ENCODE measurements around the gene CREBBP.

Gene CREBBP

DNA sequence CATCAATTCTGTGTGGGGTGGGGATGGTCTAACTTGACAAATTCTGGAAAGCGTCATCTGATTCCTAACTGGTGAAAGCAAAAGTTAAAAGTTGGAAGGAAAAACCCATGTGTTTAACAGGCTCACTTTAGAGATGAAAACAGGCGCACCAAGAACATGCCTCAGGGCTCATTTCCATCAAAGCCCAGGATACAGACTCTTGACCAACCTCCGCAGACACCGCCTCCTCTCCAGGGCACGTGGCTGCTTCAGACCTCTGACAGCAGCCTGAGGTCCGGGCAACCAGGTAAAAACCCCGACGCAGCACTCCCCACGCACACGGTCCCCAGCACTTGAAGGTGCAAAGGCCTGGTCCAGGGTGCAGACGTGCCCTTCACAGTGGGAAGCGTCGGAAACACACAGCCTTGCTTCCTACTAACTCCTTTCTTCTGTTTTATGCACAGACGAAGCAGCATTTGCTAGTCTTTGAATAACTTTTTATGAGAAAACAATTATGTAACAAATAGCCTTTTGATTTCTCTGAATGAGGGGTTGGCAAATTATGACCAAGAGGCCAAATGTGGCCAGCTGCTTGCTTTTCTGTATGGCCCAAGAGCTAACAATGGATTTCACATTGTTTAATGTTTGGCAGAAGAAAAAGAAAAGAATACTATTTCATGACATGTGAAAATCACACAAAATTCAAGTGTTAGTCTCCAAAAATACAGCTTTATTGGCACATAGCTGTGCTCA, 119.0 kb downstream of the CREBBP start:
- Histone ChIP-seq H3K27ac (ENCODE audit: insufficient read depth in 1 of 2, low read depth in 1 of 2, low read length in 2 of 2, poor library complexity in 1 of 2, severe bottlenecking in 2 of 2) (no peak overlapping the region), H3K36me3 (ENCODE audit: control insufficient read depth in 4 of 4, insufficient read depth in 4 of 4, low read length in 3 of 4) (peaks cover 25 to 70% (median 44%) of the 10 kb centered on the region in 4 experiments), H3K4me1 (ENCODE audit: control extremely low read depth in 1 of 4, control insufficient read depth in 4 of 4, insufficient read depth in 4 of 4, low read length in 3 of 4) (no peaks in the 10 kb centered on the region), H3K4me3 (ENCODE audit: control insufficient read depth in 1 of 7, extremely low read depth in 1 of 7, insufficient read depth in 4 of 7, low read depth in 2 of 7, low read length in 6 of 7) (no peak overlapping the region), H3K27me3 (replicated peaks in 2 of 5; ENCODE audit: control insufficient read depth in 4 of 5, insufficient read depth in 5 of 5, low read length in 4 of 5) (no peaks in the 10 kb centered on the region), H3K9me3 (ENCODE audit: control extremely low read depth in 1 of 5, control insufficient read depth in 4 of 5, insufficient read depth in 2 of 5, low read depth in 1 of 5, low read length in 4 of 5) (no peaks in the 10 kb centered on the region)
- 98% methylated on average over 13 of the region's 14 CpGs for WGBS (ENCODE audit: insufficient coverage)
- CTCF ChIA-PET, result no interaction called here
- DNase-seq, result no peak
- POLR2A ChIA-PET, result no interaction called here

DNA sequence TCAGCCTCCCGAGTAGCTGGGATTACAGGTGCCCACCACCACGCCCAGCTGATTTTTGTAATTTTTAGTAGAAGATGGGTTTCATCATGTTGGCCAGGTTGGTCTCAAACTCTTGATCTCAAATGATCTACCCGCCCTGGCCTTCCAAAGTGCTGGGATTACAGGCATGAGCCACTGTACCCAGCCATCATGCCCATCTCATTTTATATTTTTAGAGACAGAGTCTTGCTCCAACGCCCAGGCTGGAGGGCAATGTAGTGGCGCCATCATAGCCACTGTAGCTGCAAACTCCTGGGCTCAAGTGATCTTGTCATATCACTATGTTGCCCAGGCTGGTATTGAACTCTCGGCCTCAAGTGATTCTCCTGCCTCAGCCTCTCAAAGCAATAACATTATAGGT, 120.0 kb downstream of the CREBBP start:
- no peaks in the 10 kb centered on the region for H3K4me1 ChIP-seq (ENCODE audit: control extremely low read depth in 1 of 4, control insufficient read depth in 4 of 4, insufficient read depth in 4 of 4, low read length in 3 of 4)
- WGBS (ENCODE audit: insufficient coverage), result 100% methylated on average over 3 of the region's 6 CpGs
- peaks cover 29 to 67% (median 46%) of the 10 kb centered on the region in 4 experiments for H3K36me3 ChIP-seq (ENCODE audit: control insufficient read depth in 4 of 4, insufficient read depth in 4 of 4, low read length in 3 of 4)
- no peaks in the 10 kb centered on the region for H3K27me3 ChIP-seq (replicated peaks in 2 of 5; ENCODE audit: control insufficient read depth in 4 of 5, insufficient read depth in 5 of 5, low read length in 4 of 5)
- POLR2A ChIA-PET, result no interaction called here
- no peaks in the 10 kb centered on the region for H3K9me3 ChIP-seq (ENCODE audit: control extremely low read depth in 1 of 5, control insufficient read depth in 4 of 5, insufficient read depth in 2 of 5, low read depth in 1 of 5, low read length in 4 of 5)
- no peak overlapping the region for H3K4me3 ChIP-seq (ENCODE audit: control insufficient read depth in 1 of 7, extremely low read depth in 1 of 7, insufficient read depth in 4 of 7, low read depth in 2 of 7, low read length in 6 of 7)
- no peak overlapping the region for H3K27ac ChIP-seq (ENCODE audit: insufficient read depth in 1 of 2, low read depth in 1 of 2, low read length in 2 of 2, poor library complexity in 1 of 2, severe bottlenecking in 2 of 2)
- no peak for DNase-seq
- CTCF ChIA-PET, result interaction anchor here (1.1 to 1.6 kb wide), 3 partner anchors 14 to 118 kb away, joined by 4 read pairs; no protein-coding TSS in a partner anchor

DNA sequence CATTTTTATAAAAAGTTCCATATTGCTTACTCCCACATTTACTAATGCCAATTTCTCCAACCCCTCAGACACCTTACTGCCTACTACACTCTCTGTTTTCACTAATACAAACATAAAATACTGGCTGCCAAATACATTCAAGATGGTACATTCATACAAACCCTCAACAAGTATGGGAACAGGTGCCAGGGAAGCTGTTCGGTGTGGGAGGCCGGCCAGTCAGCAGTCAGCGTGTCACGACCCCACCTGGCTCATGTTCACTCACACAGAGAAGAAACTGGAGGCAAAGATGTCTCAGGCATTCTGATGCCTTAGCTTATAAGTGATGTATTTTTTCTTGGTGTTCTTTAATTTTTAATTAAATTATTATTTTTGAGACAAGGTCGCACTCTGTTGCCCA, 120.8 kb downstream of the CREBBP start:
- H3K27me3 ChIP-seq (replicated peaks in 2 of 5; ENCODE audit: control insufficient read depth in 4 of 5, insufficient read depth in 5 of 5, low read length in 4 of 5), result no peaks in the 10 kb centered on the region
- 100% methylated on average over 3 of the region's 5 CpGs for WGBS (ENCODE audit: insufficient coverage)
- H3K4me1 ChIP-seq (ENCODE audit: control extremely low read depth in 1 of 4, control insufficient read depth in 4 of 4, insufficient read depth in 4 of 4, low read length in 3 of 4), result no peaks in the 10 kb centered on the region
- no peaks in the 10 kb centered on the region for H3K9me3 ChIP-seq (ENCODE audit: control extremely low read depth in 1 of 5, control insufficient read depth in 4 of 5, insufficient read depth in 2 of 5, low read depth in 1 of 5, low read length in 4 of 5)
- H3K36me3 ChIP-seq (ENCODE audit: control insufficient read depth in 4 of 4, insufficient read depth in 4 of 4, low read length in 3 of 4), result peaks cover 31 to 66% (median 46%) of the 10 kb centered on the region in 4 experiments
- DNase-seq, result no peak
- no peak overlapping the region for H3K4me3 ChIP-seq (ENCODE audit: control insufficient read depth in 1 of 7, extremely low read depth in 1 of 7, insufficient read depth in 4 of 7, low read depth in 2 of 7, low read length in 6 of 7)
- ChIA-PET CTCF (interaction anchor here (0.6 to 1.6 kb wide), 5 partner anchors 13 to 230 kb away, joined by 3 to 4 read pairs (median 4); no protein-coding TSS in a partner anchor), POLR2A (interaction anchor here (0.7 kb wide), 1 partner anchor 15 kb away, joined by 3 read pairs; no protein-coding TSS in a partner anchor)
- no peak overlapping the region for H3K27ac ChIP-seq (ENCODE audit: insufficient read depth in 1 of 2, low read depth in 1 of 2, low read length in 2 of 2, poor library complexity in 1 of 2, severe bottlenecking in 2 of 2)

DNA sequence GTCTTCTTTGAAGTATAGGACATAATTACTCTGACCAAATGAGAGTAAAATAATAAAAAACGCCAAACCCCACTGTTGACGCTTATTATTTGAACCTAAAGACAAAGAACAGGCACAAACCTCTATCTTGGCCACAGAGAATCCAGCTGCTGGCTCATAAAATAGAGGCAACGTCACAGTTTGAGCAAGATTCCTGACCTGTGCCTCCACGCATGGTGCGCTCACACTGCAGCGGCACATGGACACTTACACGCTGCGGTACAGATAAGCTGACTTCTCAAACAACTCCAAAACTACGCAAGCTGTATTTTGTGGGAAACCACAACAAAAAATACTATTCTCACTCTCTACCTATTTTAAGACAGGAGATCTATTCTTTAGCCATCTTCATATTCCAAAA, 124.4 kb downstream of the CREBBP start:
- ChIA-PET POLR2A (no interaction called here), CTCF (no interaction called here)
- peaks cover 28 to 64% (median 41%) of the 10 kb centered on the region in 4 experiments for H3K36me3 ChIP-seq (ENCODE audit: control insufficient read depth in 4 of 4, insufficient read depth in 4 of 4, low read length in 3 of 4)
- no peaks in the 10 kb centered on the region for H3K9me3 ChIP-seq (ENCODE audit: control extremely low read depth in 1 of 5, control insufficient read depth in 4 of 5, insufficient read depth in 2 of 5, low read depth in 1 of 5, low read length in 4 of 5)
- H3K27ac ChIP-seq (ENCODE audit: insufficient read depth in 1 of 2, low read depth in 1 of 2, low read length in 2 of 2, poor library complexity in 1 of 2, severe bottlenecking in 2 of 2), result no peak overlapping the region
- 95% methylated on average over 8 of the region's 9 CpGs for WGBS (ENCODE audit: insufficient coverage)
- no peaks in the 10 kb centered on the region for H3K4me1 ChIP-seq (ENCODE audit: control extremely low read depth in 1 of 4, control insufficient read depth in 4 of 4, insufficient read depth in 4 of 4, low read length in 3 of 4)
- no peaks in the 10 kb centered on the region for H3K27me3 ChIP-seq (replicated peaks in 2 of 5; ENCODE audit: control insufficient read depth in 4 of 5, insufficient read depth in 5 of 5, low read length in 4 of 5)
- no peak overlapping the region for H3K4me3 ChIP-seq (ENCODE audit: control insufficient read depth in 1 of 7, extremely low read depth in 1 of 7, insufficient read depth in 4 of 7, low read depth in 2 of 7, low read length in 6 of 7)
- no peak for DNase-seq

DNA sequence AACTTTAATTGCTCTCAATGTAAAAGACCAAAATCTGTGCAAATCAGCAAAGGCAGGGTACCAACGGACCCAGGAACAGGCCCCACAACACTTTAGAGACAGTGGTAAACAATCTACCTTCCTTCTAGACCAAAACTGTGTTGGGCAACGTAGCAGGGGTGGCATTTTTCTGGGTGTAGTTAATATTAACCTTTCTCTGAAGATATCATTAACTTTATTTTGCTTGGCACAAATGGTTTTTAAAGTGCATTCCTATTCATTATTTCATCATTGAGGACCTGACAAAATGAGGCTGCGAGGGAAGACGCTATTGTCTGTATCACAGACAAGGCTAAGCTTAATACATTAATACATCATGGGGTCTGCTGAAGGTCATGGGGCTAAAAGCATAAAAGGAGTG, 125.3 kb downstream of the CREBBP start:
- DNase-seq, result no peak
- H3K36me3 ChIP-seq (ENCODE audit: control insufficient read depth in 4 of 4, insufficient read depth in 4 of 4, low read length in 3 of 4), result peaks cover 24 to 64% (median 43%) of the 10 kb centered on the region in 4 experiments
- no peaks in the 10 kb centered on the region for H3K27me3 ChIP-seq (replicated peaks in 2 of 5; ENCODE audit: control insufficient read depth in 4 of 5, insufficient read depth in 5 of 5, low read length in 4 of 5)
- no peak overlapping the region for H3K4me3 ChIP-seq (ENCODE audit: control insufficient read depth in 1 of 7, extremely low read depth in 1 of 7, insufficient read depth in 4 of 7, low read depth in 2 of 7, low read length in 6 of 7)
- ChIA-PET CTCF (no interaction called here), POLR2A (no interaction called here)
- H3K9me3 ChIP-seq (ENCODE audit: control extremely low read depth in 1 of 5, control insufficient read depth in 4 of 5, insufficient read depth in 2 of 5, low read depth in 1 of 5, low read length in 4 of 5), result no peaks in the 10 kb centered on the region
- WGBS (ENCODE audit: insufficient coverage), result 100% methylated on average over 1 of the region's 4 CpGs
- no peaks in the 10 kb centered on the region for H3K4me1 ChIP-seq (ENCODE audit: control extremely low read depth in 1 of 4, control insufficient read depth in 4 of 4, insufficient read depth in 4 of 4, low read length in 3 of 4)
- no peak overlapping the region for H3K27ac ChIP-seq (ENCODE audit: insufficient read depth in 1 of 2, low read depth in 1 of 2, low read length in 2 of 2, poor library complexity in 1 of 2, severe bottlenecking in 2 of 2)

DNA sequence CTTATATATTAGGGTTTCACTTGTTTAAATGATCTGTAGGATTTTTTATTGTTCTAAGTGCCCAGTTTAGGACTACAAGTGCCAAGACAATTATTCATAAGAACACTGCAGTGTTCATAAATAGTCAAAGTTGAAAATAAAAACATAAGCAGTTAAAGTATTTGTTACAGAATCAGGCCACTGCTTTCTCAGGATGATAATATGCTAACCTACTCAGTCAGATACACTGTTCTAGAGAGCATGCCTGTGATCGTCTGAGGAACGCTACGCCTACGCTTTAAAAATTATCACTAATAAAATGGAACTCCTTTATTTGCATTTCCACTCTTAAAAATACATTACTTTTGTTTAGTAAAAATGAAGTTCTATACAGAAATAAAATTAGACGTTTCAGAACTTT, 125.7 kb downstream of the CREBBP start:
- POLR2A ChIA-PET, result no interaction called here
- Histone ChIP-seq H3K36me3 (ENCODE audit: control insufficient read depth in 4 of 4, insufficient read depth in 4 of 4, low read length in 3 of 4) (peaks cover 24 to 68% (median 43%) of the 10 kb centered on the region in 4 experiments), H3K27ac (ENCODE audit: insufficient read depth in 1 of 2, low read depth in 1 of 2, low read length in 2 of 2, poor library complexity in 1 of 2, severe bottlenecking in 2 of 2) (no peak overlapping the region), H3K27me3 (replicated peaks in 2 of 5; ENCODE audit: control insufficient read depth in 4 of 5, insufficient read depth in 5 of 5, low read length in 4 of 5) (no peaks in the 10 kb centered on the region), H3K4me1 (ENCODE audit: control extremely low read depth in 1 of 4, control insufficient read depth in 4 of 4, insufficient read depth in 4 of 4, low read length in 3 of 4) (no peaks in the 10 kb centered on the region), H3K9me3 (ENCODE audit: control extremely low read depth in 1 of 5, control insufficient read depth in 4 of 5, insufficient read depth in 2 of 5, low read depth in 1 of 5, low read length in 4 of 5) (no peaks in the 10 kb centered on the region), H3K4me3 (ENCODE audit: control insufficient read depth in 1 of 7, extremely low read depth in 1 of 7, insufficient read depth in 4 of 7, low read depth in 2 of 7, low read length in 6 of 7) (no peak overlapping the region)
- no peak for DNase-seq
- CTCF ChIA-PET, result no interaction called here
- WGBS (ENCODE audit: insufficient coverage), result no CpG with 5 or more reads among the region's 5 CpGs

DNA sequence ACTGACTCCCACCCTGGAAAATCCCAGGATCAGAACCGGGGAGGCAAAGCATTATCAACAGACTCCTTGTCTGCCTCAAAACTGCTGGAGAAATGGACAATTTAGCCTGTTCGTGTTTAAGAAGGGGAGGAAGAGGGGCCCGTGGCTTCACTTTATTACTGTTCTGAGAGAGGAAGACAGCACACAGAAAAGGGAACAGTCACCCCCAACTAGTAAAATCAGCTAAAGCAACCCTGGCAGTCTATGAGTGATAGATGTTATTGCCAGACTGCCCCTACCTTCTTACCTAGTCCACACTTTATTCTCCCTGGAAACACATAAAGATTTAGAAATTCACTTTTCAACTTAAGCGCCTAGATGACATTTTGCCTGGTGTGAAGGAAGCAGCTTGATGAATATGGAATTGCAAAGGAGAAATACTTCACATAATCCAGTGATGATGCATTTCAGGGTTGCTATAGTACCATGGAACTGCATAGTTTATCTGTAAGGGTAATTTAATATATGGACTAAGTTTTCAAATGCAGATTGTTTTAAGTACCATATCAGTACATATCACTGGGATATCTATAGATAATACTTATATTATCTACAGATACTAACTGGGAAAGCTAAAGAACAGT, 126.3 kb downstream of the CREBBP start:
- POLR2A ChIA-PET, result no interaction called here

More for the DNA sequence above, 126.3 kb downstream of the CREBBP start:
- no peak overlapping the region for H3K4me3 ChIP-seq (ENCODE audit: control insufficient read depth in 1 of 7, extremely low read depth in 1 of 7, insufficient read depth in 4 of 7, low read depth in 2 of 7, low read length in 6 of 7)
- H3K27ac ChIP-seq (ENCODE audit: insufficient read depth in 1 of 2, low read depth in 1 of 2, low read length in 2 of 2, poor library complexity in 1 of 2, severe bottlenecking in 2 of 2), result no peak overlapping the region
- no peaks in the 10 kb centered on the region for H3K27me3 ChIP-seq (replicated peaks in 2 of 5; ENCODE audit: control insufficient read depth in 4 of 5, insufficient read depth in 5 of 5, low read length in 4 of 5)
- peaks cover 21 to 70% (median 47%) of the 10 kb centered on the region in 4 experiments for H3K36me3 ChIP-seq (ENCODE audit: control insufficient read depth in 4 of 4, insufficient read depth in 4 of 4, low read length in 3 of 4)
- DNase-seq, result no peak
- no peaks in the 10 kb centered on the region for H3K4me1 ChIP-seq (ENCODE audit: control extremely low read depth in 1 of 4, control insufficient read depth in 4 of 4, insufficient read depth in 4 of 4, low read length in 3 of 4)
- WGBS (ENCODE audit: insufficient coverage), result 97% methylated on average over 3 of the region's 4 CpGs
- no peaks in the 10 kb centered on the region for H3K9me3 ChIP-seq (ENCODE audit: control extremely low read depth in 1 of 5, control insufficient read depth in 4 of 5, insufficient read depth in 2 of 5, low read depth in 1 of 5, low read length in 4 of 5)
- CTCF ChIA-PET, result no interaction called here
